ENCODE results near the gene DOCK8.

Gene DOCK8

GRCh38 chr9:468766-469426 is 254.2 kb downstream of the DOCK8 start:
- no peak for DNase-seq

DNA sequence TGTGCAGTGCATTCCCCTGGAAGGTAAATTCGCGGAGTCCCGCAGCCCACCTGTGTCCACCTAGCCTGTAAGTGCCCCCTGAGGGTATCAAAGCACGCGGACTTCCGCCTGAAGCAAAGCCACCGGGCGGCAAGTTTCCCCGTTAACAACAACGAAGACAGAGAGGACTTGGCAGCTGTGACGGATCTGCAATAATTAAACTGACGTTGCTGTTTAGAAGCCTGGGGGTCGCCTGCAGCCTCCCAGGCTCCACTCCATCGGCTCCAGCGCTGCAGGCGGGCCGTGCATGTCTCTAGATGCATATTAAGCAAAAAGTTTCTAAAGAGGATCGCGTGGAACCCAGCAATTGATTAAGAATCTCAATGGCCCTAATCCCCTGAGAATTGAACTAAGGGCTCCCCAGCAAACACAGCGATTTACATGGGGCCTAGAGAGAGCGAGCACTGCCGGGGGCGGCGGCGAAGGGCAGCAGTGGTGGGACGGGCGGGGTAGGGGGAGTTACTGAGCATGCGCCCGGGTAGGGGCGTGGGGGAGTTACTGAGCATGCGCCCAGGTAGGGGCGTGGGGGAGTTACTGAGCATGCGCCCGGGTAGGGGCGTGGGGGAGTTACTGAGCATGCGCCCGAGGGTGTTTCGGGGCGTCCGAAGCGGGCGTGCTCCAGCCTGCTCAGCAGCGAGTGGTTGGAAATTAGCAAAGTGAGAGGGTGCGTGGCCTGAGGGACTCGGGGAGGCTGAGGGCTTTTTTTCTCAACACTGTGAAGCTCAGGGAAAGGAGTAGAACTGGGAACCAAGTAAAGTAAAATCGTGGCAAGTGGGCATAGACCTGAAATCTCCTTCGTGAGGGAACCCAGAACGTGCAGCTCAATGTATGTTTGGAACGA is 255.2 kb downstream of the DOCK8 start:
- DNase-seq: peak; percentile 89

DNA sequence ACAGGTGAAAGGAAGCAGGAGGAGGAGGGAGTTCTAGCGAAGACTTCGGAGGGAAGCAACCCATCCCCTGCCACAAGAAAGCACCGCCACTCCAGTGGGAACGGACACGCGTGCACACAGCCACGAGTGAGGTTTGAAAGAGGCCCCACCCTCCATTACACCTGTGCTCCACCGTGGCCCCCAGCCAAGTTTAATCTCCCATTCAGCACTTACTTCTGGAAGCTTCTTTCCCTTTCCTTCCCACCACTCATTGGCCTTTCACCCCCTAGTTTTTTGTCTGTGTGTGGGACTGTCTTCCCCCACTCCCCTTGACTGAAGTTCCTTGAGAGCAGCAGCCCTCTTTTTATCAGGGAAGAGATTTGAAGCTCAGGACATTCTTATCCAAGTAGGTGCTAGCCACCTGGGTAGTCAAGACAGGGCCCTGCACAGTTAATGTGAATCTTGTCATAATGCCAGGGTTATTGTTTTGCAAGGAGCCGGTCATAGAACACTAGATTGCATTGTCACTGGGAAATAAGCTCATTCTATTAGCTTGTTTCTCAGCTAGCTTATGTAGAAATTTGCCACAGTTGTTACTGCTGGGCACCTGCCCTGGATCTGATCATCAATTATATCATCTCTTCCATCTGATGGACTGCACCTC is 256.0 kb downstream of the DOCK8 start:
- no peak for DNase-seq

- no peak for DNase-seq
Observed at GRCh38 chr9:471320-471719, 256.7 kb downstream of the DOCK8 start.

- DNase-seq: no peak
Observed at GRCh38 chr9:472479-473075, 257.9 kb downstream of the DOCK8 start.

- DNase-seq: no peak
Observed at GRCh38 chr9:477193-477592, 262.5 kb downstream of the DOCK8 start.

DNA sequence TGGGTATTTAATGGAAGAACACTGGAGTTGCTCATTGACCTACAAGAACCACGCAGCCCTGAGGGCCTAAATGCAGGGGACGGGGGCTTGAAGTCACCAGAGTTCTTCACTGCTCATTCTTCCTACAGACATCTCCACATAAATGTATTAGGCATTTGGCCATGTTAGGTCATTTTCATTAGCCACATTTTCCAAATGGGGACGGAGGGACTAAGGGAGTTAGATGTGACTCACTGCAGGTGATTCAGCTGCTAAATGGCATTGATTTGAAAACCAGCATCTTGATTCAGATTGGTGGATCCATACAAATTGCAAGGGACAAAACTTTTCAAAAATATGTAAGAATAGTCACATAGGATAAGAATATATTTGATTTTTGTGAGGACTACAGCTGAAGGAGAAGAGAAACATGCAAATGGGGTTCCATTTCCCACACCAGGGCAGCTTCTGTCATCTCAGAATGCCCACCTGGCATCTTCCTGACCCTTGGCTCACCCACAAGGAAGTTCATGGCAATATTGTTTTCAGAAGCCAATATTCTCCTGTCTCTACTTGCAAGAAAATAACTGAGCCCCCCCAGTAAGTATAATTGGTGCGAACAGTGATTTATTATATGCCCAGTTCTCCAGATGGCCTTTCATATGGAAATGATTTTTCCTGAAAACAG is 264.8 kb downstream of the DOCK8 start:
- DNase-seq: no peak

GRCh38 chr9:479971-480350 is 265.3 kb downstream of the DOCK8 start:
- DNase-seq: no peak

DNA sequence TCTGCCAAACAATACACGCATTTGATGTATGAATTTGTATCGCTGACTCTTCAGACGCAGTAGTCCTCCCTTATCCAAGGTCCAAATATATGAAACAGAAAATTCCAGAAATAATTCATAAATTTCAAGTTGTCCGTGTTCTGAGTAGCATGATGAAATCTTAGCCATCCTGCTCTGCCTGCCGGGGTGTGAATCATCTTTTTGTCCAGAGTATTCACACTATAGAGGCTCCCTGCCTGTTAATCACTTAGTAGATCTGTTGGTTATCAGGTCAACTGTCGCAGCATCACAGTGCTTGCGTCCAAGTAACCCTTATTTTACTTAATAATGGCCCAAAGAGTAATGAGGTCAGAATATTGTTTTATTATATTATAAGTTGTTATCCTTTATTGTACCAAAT is 268.1 kb downstream of the DOCK8 start:
- no peak for DNase-seq

DNA sequence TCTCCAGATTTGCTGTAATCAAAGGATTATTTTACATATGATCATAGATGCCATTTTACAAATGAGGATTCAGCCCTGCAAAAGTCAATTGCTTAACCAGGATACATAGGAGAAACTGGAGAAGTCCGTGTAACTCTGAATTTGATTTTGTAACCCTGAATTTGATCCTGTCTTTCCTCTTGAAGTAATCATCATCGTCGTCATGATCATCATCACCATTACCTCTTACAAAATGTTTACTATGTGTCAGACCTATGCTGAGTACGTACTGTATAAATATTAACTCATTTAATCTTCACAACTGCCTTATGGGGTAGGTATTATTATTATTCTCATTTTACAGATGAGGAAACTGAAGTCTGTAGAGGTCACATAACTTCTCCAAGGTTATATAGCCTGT is 271.5 kb downstream of the DOCK8 start:
- no peak for DNase-seq

DNA sequence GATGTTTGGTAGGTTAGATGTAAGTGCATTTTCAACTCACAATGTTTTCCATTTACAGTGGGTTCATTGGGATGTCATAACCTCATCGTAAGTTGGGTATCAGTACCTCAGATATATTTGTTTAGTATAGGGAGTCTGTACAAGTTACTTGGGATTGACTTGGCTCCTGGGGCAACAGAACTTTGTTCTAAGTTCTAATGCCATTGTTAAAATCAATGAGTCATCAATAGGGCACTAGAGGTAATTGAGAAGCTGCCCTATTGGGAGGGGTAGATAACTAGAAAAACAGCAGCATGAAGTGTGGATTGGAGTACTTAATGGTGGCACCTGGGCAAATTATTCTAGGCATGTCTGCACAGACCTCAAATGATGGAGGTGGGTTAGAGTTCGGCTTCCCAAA is 272.8 kb downstream of the DOCK8 start:
- no peak for DNase-seq

- DNase-seq: no peak
Observed at GRCh38 chr9:488448-488847, 273.8 kb downstream of the DOCK8 start.

DNA sequence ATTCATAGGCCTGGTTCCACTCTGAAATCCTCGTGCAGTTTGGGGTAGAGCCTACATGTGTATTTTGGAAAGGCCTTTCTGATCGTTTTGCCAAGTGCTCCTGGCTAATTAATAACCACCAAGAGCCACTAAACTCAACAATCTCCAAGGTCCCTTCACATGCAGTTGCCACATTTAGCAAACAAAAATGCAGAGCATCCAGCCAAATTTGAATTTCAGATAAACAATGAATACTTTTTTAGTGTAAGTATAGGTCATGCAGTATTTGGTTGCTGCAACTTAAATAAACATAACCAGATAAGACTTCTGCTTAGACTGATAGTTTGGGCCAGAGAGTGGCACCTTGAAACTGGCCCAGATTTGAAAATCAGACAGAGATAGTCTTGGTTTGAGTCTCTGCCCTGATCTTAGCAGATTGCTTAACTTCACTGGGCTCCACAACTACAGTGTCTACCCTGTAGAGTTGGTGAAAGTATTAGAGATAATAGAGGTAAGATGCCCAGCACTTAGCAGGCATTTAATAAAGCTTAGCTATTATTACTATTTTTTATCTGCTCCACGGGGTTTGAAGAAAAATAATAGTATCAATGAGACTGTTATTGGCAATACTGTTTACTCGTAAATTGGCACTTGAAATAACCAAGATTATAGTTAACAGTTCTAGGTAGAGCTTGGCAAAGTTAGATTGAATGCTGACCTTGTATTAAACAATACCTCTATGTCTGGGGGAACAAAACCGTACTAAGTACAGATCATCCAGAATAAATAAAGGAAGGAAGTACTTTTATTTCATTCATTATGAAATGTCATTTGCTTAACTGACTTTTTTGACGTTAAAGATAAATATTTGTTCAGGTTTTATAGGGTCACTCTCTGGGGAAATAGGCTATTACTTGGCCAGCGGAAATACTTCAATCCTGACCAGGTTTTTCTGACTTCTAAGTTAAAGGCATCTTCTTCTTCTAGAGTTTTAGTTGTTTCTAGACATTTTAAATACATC is 274.8 kb downstream of the DOCK8 start:
- DNase-seq: no peak

- DNase-seq: no peak
Observed at GRCh38 chr9:494764-495163, 280.1 kb downstream of the DOCK8 start.

- no peak for DNase-seq
Observed at GRCh38 chr9:495739-496138, 281.1 kb downstream of the DOCK8 start.

DNA sequence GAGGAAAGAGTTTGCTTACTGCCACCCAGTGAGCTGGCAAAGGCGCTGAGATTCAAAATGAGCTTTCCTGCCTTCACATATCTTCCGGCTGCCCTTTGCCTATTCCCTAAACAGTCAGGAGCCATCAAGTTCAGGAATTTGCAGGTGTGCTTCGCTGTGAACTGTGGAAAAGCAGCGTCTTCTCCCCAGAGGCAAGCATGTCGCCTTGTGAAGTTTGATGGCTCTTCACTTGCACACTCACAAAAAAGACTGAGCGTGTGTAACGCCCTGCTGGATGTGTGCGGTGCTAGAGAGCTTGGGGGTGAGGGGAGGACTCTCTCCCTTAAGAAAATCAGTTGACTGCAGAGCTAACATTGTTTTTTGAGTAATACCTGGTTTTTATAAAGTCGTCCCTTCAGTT is 288.7 kb downstream of the DOCK8 start:
- no peak for DNase-seq

GRCh38 chr9:503881-504852 is 289.5 kb downstream of the DOCK8 start, which contains the start of gene KANK1:
TSS of gene KANK1 (plus strand) at chr9:504695.
- peak; percentile 61 for DNase-seq

GRCh38 chr9:504921-505740 is 290.5 kb downstream of the DOCK8 start:
- no peak for DNase-seq

GRCh38 chr9:505741-506059 is 291.0 kb downstream of the DOCK8 start:
- DNase-seq: no peak

DNA sequence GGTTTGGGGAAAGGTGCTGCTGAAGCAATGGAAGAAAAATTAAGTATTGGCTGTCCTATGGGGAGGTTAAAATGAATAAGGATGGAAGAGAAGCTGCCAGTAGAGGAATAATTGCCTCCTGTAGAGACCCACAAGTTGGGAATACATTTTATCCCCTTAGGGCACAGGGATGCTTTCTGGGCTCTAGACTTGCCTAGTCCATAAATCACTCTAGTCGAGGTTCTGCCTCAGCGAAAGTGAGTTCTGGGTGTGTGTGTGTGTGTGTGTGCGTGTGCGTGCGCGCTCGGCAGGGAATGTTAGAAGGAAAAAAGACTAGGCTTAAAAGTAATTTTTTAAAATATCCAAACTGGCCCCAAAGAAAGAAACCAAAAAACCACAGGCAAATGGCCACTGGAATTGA is 291.6 kb downstream of the DOCK8 start:
- no peak for DNase-seq

Data from effector CD8-positive, alpha-beta T cell (primary cell).